HG03039 (cell line): Measurements from ENCODE around the gene SPRY1.
A peak's percentile ranks its signal among the peaks of the same experiment; 100 is the strongest.

Source experiments
- ATAC-seq: cut with Tn5 transposase; IDR thresholded peaks from one replicate; pipeline ENCODE4 v1.9.1; 2021; ENCODE audit warnings: mild to moderate bottlenecking, moderate library complexity; ENCODE audit not compliant: unreplicated experiment

Gene SPRY1

GRCh38 chr4:123396307-123397143 is at the start of gene SPRY1:
SPRY1 (plus strand) TSS chr4:123396795; CDS start chr4:123401592, 4,797 bp downstream.
- peak; percentile 48 for ATAC-seq

GRCh38 chr4:123346951-123347350 is 49.6 kb upstream of the SPRY1 start:
- no peak for ATAC-seq

- no peak for ATAC-seq
Observed at GRCh38 chr4:123348946-123349345, 47.6 kb upstream of the SPRY1 start.

GRCh38 chr4:123349421-123350190 is 47.0 kb upstream of the SPRY1 start:
- ATAC-seq, result no peak

GRCh38 chr4:123350191-123350544 is 46.4 kb upstream of the SPRY1 start:
- no peak for ATAC-seq

GRCh38 chr4:123350726-123351125 is 45.9 kb upstream of the SPRY1 start:
- ATAC-seq, result no peak

- no peak for ATAC-seq
Observed at GRCh38 chr4:123351713-123352112, 44.9 kb upstream of the SPRY1 start.

- ATAC-seq, result no peak
Observed at GRCh38 chr4:123352240-123352945, 44.2 kb upstream of the SPRY1 start.

- ATAC-seq, result no peak
Observed at GRCh38 chr4:123352966-123353365, 43.6 kb upstream of the SPRY1 start.

- ATAC-seq, result no peak
Observed at GRCh38 chr4:123353656-123354055, 42.9 kb upstream of the SPRY1 start.

GRCh38 chr4:123354701-123355100 is 41.9 kb upstream of the SPRY1 start:
- ATAC-seq, result no peak

- ATAC-seq, result no peak
Observed at GRCh38 chr4:123356921-123357320, 39.7 kb upstream of the SPRY1 start.

GRCh38 chr4:123359449-123360315 is 36.9 kb upstream of the SPRY1 start:
- no peak for ATAC-seq

- ATAC-seq, result no peak
Observed at GRCh38 chr4:123361195-123361861, 35.3 kb upstream of the SPRY1 start.

- ATAC-seq, result no peak
Observed at GRCh38 chr4:123362103-123362502, 34.5 kb upstream of the SPRY1 start.

- ATAC-seq, result peak; percentile 61
Observed at GRCh38 chr4:123363729-123364128, 32.9 kb upstream of the SPRY1 start.

- no peak for ATAC-seq
Observed at GRCh38 chr4:123364906-123365305, 31.7 kb upstream of the SPRY1 start.

GRCh38 chr4:123365412-123365811 is 31.2 kb upstream of the SPRY1 start:
- ATAC-seq, result no peak

- ATAC-seq, result no peak
Observed at GRCh38 chr4:123366144-123366748, 30.3 kb upstream of the SPRY1 start.

GRCh38 chr4:123378794-123379193 is 17.8 kb upstream of the SPRY1 start:
- ATAC-seq, result no peak
